H1 (cell line): ENCODE results near the gene LIMS1. TPM values are rescaled to one million over a fixed set of nuclear protein-coding genes. Genes with fewer than 3 reads are reported as not detected.

ENCODE experiments used
- CTCF ChIA-PET: fragments of 300-600 bp; sonication (Branson Sonifier 250); formaldehyde crosslinking; loops from one replicate; lab custom pipeline; 2021; ENCODE audit not compliant: partially characterized antibody; lab: Charles Lee
- POLR2A ChIA-PET: fragments of 300-600 bp; sonication (Branson Sonifier 250); formaldehyde crosslinking; loops from one replicate; lab custom pipeline; 2021; ENCODE audit warnings: inconsistent platforms; ENCODE audit not compliant: partially characterized antibody; lab: Charles Lee
- DNase-seq, 2 experiments: peaks; one replicate each; pipeline versions ENCODE4 v3.0.0 to v3.0.0-alpha.2; 2010 to 2022; ENCODE audit warnings: low spot score in 2 of 2, low read depth in 1 of 2, mixed read lengths in 1 of 2
- FAIRE-seq: peaks from 2 replicates; lab custom pipeline; 2011; peaks lifted over from hg19 to GRCh38; lab: Jason Lieb, UNC
- H2AFZ ChIP-seq: 2 replicates; pipeline ENCODE4 v1.8.1; 2012; ENCODE audit warnings: low read length, inconsistent platforms
- H2AK5ac ChIP-seq: 2 replicates; pipeline ENCODE4 v1.6.1; 2013; ENCODE audit warnings: low read depth, low read length
- H2BK120ac ChIP-seq: replicated peaks from 2 replicates; pipeline ENCODE3; 2013; ENCODE audit warnings: low read depth, low read length, inconsistent platforms
- H2BK12ac ChIP-seq: 2 replicates; pipeline ENCODE4 v1.6.1; 2013; ENCODE audit warnings: low read depth, low read length
- H2BK15ac ChIP-seq: 2 replicates; pipeline ENCODE4 v1.6.1; 2013; ENCODE audit warnings: low read length
- H2BK20ac ChIP-seq: 2 replicates; pipeline ENCODE4 v1.6.1; 2013; ENCODE audit warnings: low read length
- H2BK5ac ChIP-seq: 2 replicates; pipeline ENCODE4 v1.6.1; 2013; ENCODE audit warnings: low read depth, low read length
- H3K14ac ChIP-seq: 2 replicates; pipeline ENCODE4 v1.6.1; 2013; ENCODE audit warnings: inconsistent platforms; ENCODE audit not compliant: insufficient read length
- H3K18ac ChIP-seq: 2 replicates; pipeline ENCODE4 v1.6.1; 2013; ENCODE audit warnings: low read length; ENCODE audit errors: extremely low read depth
- H3K23ac ChIP-seq: 2 replicates; pipeline ENCODE4 v1.6.1; 2013; ENCODE audit warnings: inconsistent platforms; ENCODE audit not compliant: insufficient read length
- H3K23me2 ChIP-seq: 2 replicates; pipeline ENCODE4 v1.6.1; 2013; ENCODE audit warnings: low read depth, low read length
- H3K27ac ChIP-seq: 2 replicates; pipeline ENCODE4 v1.6.1; 2011; ENCODE audit warnings: low read depth, low read length, inconsistent platforms
- H3K27me3 ChIP-seq, 4 experiments: replicated peaks in 1 of 4; 1 replicate in 1 of 4; 2 replicates in 3 of 4; pipeline versions ENCODE4 v1.6.1 to v1.8.1; 2011 to 2013; ENCODE audit warnings: low read length in 3 of 4, mild to moderate bottlenecking in 3 of 4, inconsistent platforms in 2 of 4, mixed read lengths in 2 of 4, moderate library complexity in 1 of 4; ENCODE audit not compliant: control insufficient read depth in 3 of 4, insufficient read depth in 3 of 4; ENCODE audit errors: extremely low read depth in 1 of 4
- H3K36me3 ChIP-seq, 4 experiments: 2 replicates each; pipeline versions ENCODE4 v1.6.1 to v1.8.1; 2011 to 2013; ENCODE audit warnings: mild to moderate bottlenecking in 4 of 4, low read length in 3 of 4, moderate library complexity in 2 of 4, control low read depth in 1 of 4, inconsistent platforms in 1 of 4; ENCODE audit not compliant: insufficient read depth in 4 of 4, control insufficient read depth in 2 of 4
- H3K4ac ChIP-seq: replicated peaks from 2 replicates; pipeline ENCODE3; 2013; ENCODE audit warnings: low read length, low read depth, mixed read lengths, inconsistent platforms; ENCODE audit not compliant: insufficient read length
- H3K4me1 ChIP-seq, 4 experiments: replicated peaks in 1 of 4; 1 replicate in 1 of 4; 2 replicates in 3 of 4; pipeline versions ENCODE4 v1.6.1 to v1.8.1; 2011 to 2013; ENCODE audit warnings: low read length in 3 of 4, inconsistent platforms in 2 of 4, mixed read lengths in 1 of 4; ENCODE audit not compliant: insufficient read depth in 4 of 4, control insufficient read depth in 3 of 4
- H3K4me2 ChIP-seq, 2 experiments: 2 replicates each; pipeline versions ENCODE4 v1.6.1 to v1.8.1; 2011 to 2013; ENCODE audit warnings: low read depth in 2 of 2, low read length in 2 of 2, control low read depth in 1 of 2, inconsistent platforms in 1 of 2, mild to moderate bottlenecking in 1 of 2; ENCODE audit not compliant: insufficient read depth in 1 of 2
- H3K4me3 ChIP-seq, 4 experiments: fragments of 200-600, 300-600 bp in 1 of 4; sonication (generic), shearing (Covaris generic), sonication (Bioruptor Twin) in 1 of 4; 2 replicates each; pipeline versions ENCODE4 v1.5.1 to v1.8.1; 2011 to 2016; ENCODE audit warnings: low read length in 4 of 4, low read depth in 3 of 4, control low read depth in 2 of 4, inconsistent platforms in 2 of 4, mild to moderate bottlenecking in 2 of 4, mixed read lengths in 1 of 4, moderate library complexity in 1 of 4; ENCODE audit not compliant: insufficient read depth in 2 of 4; ENCODE audit errors: extremely low read depth in 1 of 4
- H3K56ac ChIP-seq: replicated peaks from 2 replicates; pipeline ENCODE3; 2013; ENCODE audit warnings: low read depth, mild to moderate bottlenecking, mixed read lengths, low read length, inconsistent platforms; ENCODE audit not compliant: insufficient read length
- H3K79me1 ChIP-seq: 2 replicates; pipeline ENCODE4 v1.6.1; 2013; ENCODE audit warnings: low read depth, low read length, control low read depth
- H3K79me2 ChIP-seq, 2 experiments: 2 replicates each; pipeline versions ENCODE4 v1.6.1 to v1.8.1; 2012 to 2013; ENCODE audit warnings: low read length in 2 of 2, mild to moderate bottlenecking in 2 of 2, inconsistent platforms in 1 of 2; ENCODE audit not compliant: insufficient read depth in 2 of 2, control insufficient read depth in 1 of 2
- H3K9ac ChIP-seq, 4 experiments: replicated peaks in 1 of 4; 1 replicate in 1 of 4; 2 replicates in 3 of 4; pipeline versions ENCODE4 v1.6.1 to v1.8.1; 2011 to 2013; ENCODE audit warnings: low read depth in 3 of 4, low read length in 3 of 4, control low read depth in 2 of 4, mild to moderate bottlenecking in 2 of 4, moderate library complexity in 2 of 4, inconsistent platforms in 1 of 4; ENCODE audit errors: extremely low read depth in 1 of 4
- H3K9me3 ChIP-seq, 2 experiments: 2 replicates each; pipeline versions ENCODE4 v1.6.1 to v1.8.1; 2012 to 2013; ENCODE audit warnings: mild to moderate bottlenecking in 2 of 2, moderate library complexity in 2 of 2, control low read depth in 1 of 2, inconsistent platforms in 1 of 2, low read depth in 1 of 2, low read length in 1 of 2, mixed read lengths in 1 of 2; ENCODE audit not compliant: insufficient read depth in 2 of 2
- H4K20me1 ChIP-seq, 2 experiments: replicated peaks in 1 of 2; 2 replicates each; pipeline versions ENCODE3 to v1.8.1; 2011 to 2013; ENCODE audit warnings: inconsistent platforms in 2 of 2, low read length in 2 of 2, mild to moderate bottlenecking in 1 of 2; ENCODE audit not compliant: insufficient read depth in 2 of 2, control insufficient read depth in 1 of 2
- H4K5ac ChIP-seq: 2 replicates; pipeline ENCODE4 v1.6.1; 2013; ENCODE audit warnings: low read length, low read depth, mixed read lengths, inconsistent platforms; ENCODE audit not compliant: insufficient read length
- H4K8ac ChIP-seq: 2 replicates; pipeline ENCODE4 v1.8.0; 2013; ENCODE audit warnings: mild to moderate bottlenecking, moderate library complexity, low read length, inconsistent platforms; ENCODE audit not compliant: insufficient read depth; ENCODE audit errors: extremely low read depth
- H4K91ac ChIP-seq: replicated peaks from 2 replicates; pipeline ENCODE3; 2013; ENCODE audit warnings: low read length, mixed read lengths, inconsistent platforms; ENCODE audit not compliant: insufficient read length
- ATF3 ChIP-seq: IDR thresholded peaks from 2 replicates; pipeline ENCODE4 v1.6.1; 2011; ENCODE audit warnings: low read depth, mild to moderate bottlenecking, low read length; ENCODE audit not compliant: insufficient read depth
- BACH1 ChIP-seq: IDR thresholded peaks from 2 replicates; pipeline ENCODE4 v1.6.1; 2012; ENCODE audit warnings: low read length, improper control_type of control experiment
- CBX8 ChIP-seq: fragments of 300-800, 300-1000 bp; sonication (generic); IDR thresholded peaks from 2 replicates; pipeline ENCODE4 v1.7.1; 2016; ENCODE audit warnings: low read depth, low read length, borderline replicate concordance
- CREB1 ChIP-seq: IDR thresholded peaks from 2 replicates; pipeline ENCODE4 v1.6.1; 2012; ENCODE audit warnings: inconsistent platforms
- HDAC2 ChIP-seq, 2 experiments: fragments of 300-600 bp in 1 of 2; sonication (generic) in 1 of 2; IDR thresholded peaks; 2 replicates each; pipeline ENCODE4 v1.6.1; 2011 to 2012; ENCODE audit warnings: low read depth in 2 of 2, low read length in 2 of 2, mild to moderate bottlenecking in 2 of 2, moderate library complexity in 2 of 2, borderline replicate concordance in 1 of 2, inconsistent platforms in 1 of 2
- SP1 ChIP-seq: IDR thresholded peaks from 2 replicates; pipeline ENCODE4 v1.6.1; 2011; ENCODE audit warnings: low read depth, low read length
- SP2 ChIP-seq: IDR thresholded peaks from 2 replicates; pipeline ENCODE4 v1.6.1; 2012; ENCODE audit warnings: mild to moderate bottlenecking, low read length, inconsistent platforms
- SP4 ChIP-seq: IDR thresholded peaks from 2 replicates; pipeline ENCODE4 v1.6.1; 2012; ENCODE audit warnings: low read length, inconsistent platforms
- YY1 ChIP-seq: IDR thresholded peaks from 2 replicates; pipeline ENCODE4 v1.6.1; 2011; ENCODE audit warnings: low read depth, mild to moderate bottlenecking, low read length
- polyA plus RNA-seq, 7 experiments: library from polyadenylated mRNA; depleted of rRNA in 3 of 7; stranded (reverse) in 5 of 7; unstranded in 2 of 7; fragments of >200 nt in 5 of 7; fragments of 200-250 nt in 2 of 7; gene quantifications; 1 replicate in 5 of 7; 2 replicates in 1 of 7; 4 replicates in 1 of 7; pipeline versions ENCODE4 v1.2.1 to v1.2.3, GENCODE V29; 2011 to 2013; ENCODE audit warnings: missing spikeins in 2 of 7, mixed read lengths in 2 of 7
- total RNA-seq: library from RNA; stranded (reverse); fragmentation: NEBNext Ultra II Directional; extraction: Animal tissue kit (Norgen Biotek cat#: 25700); gene quantifications from 2 replicates; pipeline ENCODE4 v1.2.1, GENCODE V29; 2021
- TF ChIP-seq, protein P1 (sequence below), 3 experiments: IDR thresholded peaks; 1 replicate in 2 of 3; 2 replicates in 1 of 3; pipeline versions ENCODE4 v1.5.1 to v1.6.1; 2011; ENCODE audit warnings: low read length in 3 of 3, mild to moderate bottlenecking in 3 of 3, inconsistent platforms in 2 of 3, low read depth in 1 of 3, moderate library complexity in 1 of 3; ENCODE audit not compliant: insufficient read depth in 1 of 3; ENCODE audit errors: control extremely low read depth in 1 of 3

LIMS1 gene
- total and polyA plus RNA-seq, 2 of the 8 experiments (the other 6 are each of a cell fraction or from before 2014, with no cell fraction given): 24.1 to 36.7 TPM

GRCh38 chr2:108634011-108634410 is 99.7 kb downstream of the LIMS1 start:
- Histone ChIP-seq H3K36me3 (no peaks in the 10 kb centered on the region), H4K5ac (no peak overlapping the region), H3K9ac (no peak overlapping the region), H3K27ac (no peak overlapping the region), H3K9me3 (no peaks in the 10 kb centered on the region), H3K27me3 (no peaks in the 10 kb centered on the region), H3K23me2 (no peaks in the 10 kb centered on the region), H2AFZ (no peak overlapping the region), H3K79me1 (no peaks in the 10 kb centered on the region; the same call in 1 of the 2 replicates), H4K8ac (no peak overlapping the region), H2BK15ac (no peak overlapping the region), H3K4me3 (no peak overlapping the region), H3K4me2 (no peak overlapping the region), H3K79me2 (peaks cover 0 to 5% of the 10 kb centered on the region in 2 experiments; a peak in 1 of 4 replicates), H4K91ac (no peak overlapping the region), H3K23ac (no peak overlapping the region), H3K56ac (no peak overlapping the region), H2BK120ac (no peak overlapping the region), H3K18ac (no peak overlapping the region), H2AK5ac (no peak overlapping the region), H3K14ac (no peak overlapping the region), H2BK20ac (no peak overlapping the region), H3K4me1 (peaks cover 0 to 8% (median 3%) of the 10 kb centered on the region in 4 experiments; a peak in 3 of 7 replicates), H3K4ac (no peak overlapping the region), H2BK5ac (no peak overlapping the region), H2BK12ac (no peak overlapping the region), H4K20me1 (peaks cover 0 to 3% of the 10 kb centered on the region in 2 experiments)
- no peak for FAIRE-seq
- DNase-seq: no peak
- POLR2A ChIA-PET: interaction anchor here (1.5 kb wide), 1 partner anchor 10 kb away, joined by 4 read pairs; no protein-coding TSS in a partner anchor
- CTCF ChIA-PET: interaction anchor here (1.1 to 8.1 kb wide), 8 partner anchors 9 to 49 kb away, joined by 3 to 167 read pairs (median 6); no protein-coding TSS in a partner anchor
- no peak for TF ChIP-seq HDAC2 (IDR thresholded peaks at IDR 0.05; ENCODE audit: borderline replicate concordance in 1 of 2, low read depth in 2 of 2, low read length in 2 of 2)
- TF ChIP-seq, protein P1, sequence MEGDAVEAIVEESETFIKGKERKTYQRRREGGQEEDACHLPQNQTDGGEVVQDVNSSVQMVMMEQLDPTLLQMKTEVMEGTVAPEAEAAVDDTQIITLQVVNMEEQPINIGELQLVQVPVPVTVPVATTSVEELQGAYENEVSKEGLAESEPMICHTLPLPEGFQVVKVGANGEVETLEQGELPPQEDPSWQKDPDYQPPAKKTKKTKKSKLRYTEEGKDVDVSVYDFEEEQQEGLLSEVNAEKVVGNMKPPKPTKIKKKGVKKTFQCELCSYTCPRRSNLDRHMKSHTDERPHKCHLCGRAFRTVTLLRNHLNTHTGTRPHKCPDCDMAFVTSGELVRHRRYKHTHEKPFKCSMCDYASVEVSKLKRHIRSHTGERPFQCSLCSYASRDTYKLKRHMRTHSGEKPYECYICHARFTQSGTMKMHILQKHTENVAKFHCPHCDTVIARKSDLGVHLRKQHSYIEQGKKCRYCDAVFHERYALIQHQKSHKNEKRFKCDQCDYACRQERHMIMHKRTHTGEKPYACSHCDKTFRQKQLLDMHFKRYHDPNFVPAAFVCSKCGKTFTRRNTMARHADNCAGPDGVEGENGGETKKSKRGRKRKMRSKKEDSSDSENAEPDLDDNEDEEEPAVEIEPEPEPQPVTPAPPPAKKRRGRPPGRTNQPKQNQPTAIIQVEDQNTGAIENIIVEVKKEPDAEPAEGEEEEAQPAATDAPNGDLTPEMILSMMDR (IDR thresholded peaks at IDR 0.05; ENCODE audit: control extremely low read depth in 1 of 3, insufficient read depth in 1 of 3, low read depth in 1 of 3, low read length in 3 of 3): no peak
- TF ChIP-seq SP1: no peak
- TF ChIP-seq CREB1: no peak
- no peak for TF ChIP-seq BACH1
- TF ChIP-seq CBX8: no peak
- TF ChIP-seq ATF3: no peak
- no peak for TF ChIP-seq YY1
- no peak for TF ChIP-seq SP2
- TF ChIP-seq SP4: no peak
